ENCODE measurements around the gene LEFTY1. TPM values are rescaled to one million over a fixed set of nuclear protein-coding genes. Genes with fewer than 3 reads are reported as not detected.
"Not testable (repeated sequence)": the region's sequence is repeated elsewhere in the genome, so short reads cannot be mapped to it uniquely, and the experiment has no call there.

Gene LEFTY1
- total RNA-seq, 2 experiments from 2014 or later: 0.19 TPM; not detected in 1

GRCh38 chr1:225890346-225891228, 1.6 kb upstream of the LEFTY1 start:
- H3K4me3 Mint-ChIP-seq: no peak overlapping the region

GRCh38 chr1:225889743-225890142, 797 bp upstream of the LEFTY1 start:
- Mint-ChIP-seq H3K4me3 (no peak overlapping the region), H3K9me3 (no peaks in the 10 kb centered on the region), H3K27ac (no peak overlapping the region), H3K4me1 (no peaks in the 10 kb centered on the region), H3K27me3 (peaks cover 14% of the 10 kb centered on the region), H3K36me3 (no peaks in the 10 kb centered on the region)
- no peak for ATAC-seq (ENCODE audit: low read depth)
- POLR2A ChIA-PET: interaction anchor here (2.1 to 2.7 kb wide), 2 partner anchors 8 kb away, joined by 7 to 13 read pairs; partner anchors contain the start of gene TMEM63A
- DNase-seq: no peak

More at GRCh38 chr1:225890346-225891228, 1.6 kb upstream of the LEFTY1 start:
- H3K4me1 Mint-ChIP-seq: no peaks in the 10 kb centered on the region
- no peaks in the 10 kb centered on the region for H3K36me3 Mint-ChIP-seq
- DNase-seq (no peak), ATAC-seq (ENCODE audit: low read depth) (no peak)
- peaks cover 14% of the 10 kb centered on the region for H3K27me3 Mint-ChIP-seq
- H3K27ac Mint-ChIP-seq: no peak overlapping the region
- H3K9me3 Mint-ChIP-seq: no peaks in the 10 kb centered on the region
- POLR2A ChIA-PET: interaction anchor here (2.7 kb wide), 1 partner anchor 8 kb away, joined by 13 read pairs; the partner anchor contains the start of gene TMEM63A

- Mint-ChIP-seq H3K4me1 (peaks cover 4% of the 10 kb centered on the region), H3K9me3 (no peaks in the 10 kb centered on the region), H3K4me3 (no peak overlapping the region), H3K27me3 (peaks cover 8% of the 10 kb centered on the region), H3K36me3 (no peaks in the 10 kb centered on the region), H3K27ac (no peak overlapping the region)
- ATAC-seq (ENCODE audit: low read depth) (no peak), DNase-seq (no peak)
- POLR2A ChIA-PET: interaction anchor here (2.1 kb wide), 1 partner anchor 9 kb away, joined by 7 read pairs; no protein-coding TSS in a partner anchor
Measured at GRCh38 chr1:225888289-225888897, 553 bp downstream of the LEFTY1 start.

- not testable (repeated sequence) for ATAC-seq (ENCODE audit: low read depth); H3K4me3 Mint-ChIP-seq
- POLR2A ChIA-PET: interaction anchor here (0.5 to 2.1 kb wide), 2 partner anchors 10 to 18 kb away, joined by 4 to 7 read pairs; no protein-coding TSS in a partner anchor
Measured at GRCh38 chr1:225887554-225888288, 1.2 kb downstream of the LEFTY1 start.

GRCh38 chr1:225887030-225887314, 2.0 kb downstream of the LEFTY1 start:
- ATAC-seq (ENCODE audit: low read depth) (no peak), DNase-seq (no peak)
- Mint-ChIP-seq H3K4me3 (no peak overlapping the region), H3K9me3 (no peaks in the 10 kb centered on the region), H3K27me3 (peaks cover 8% of the 10 kb centered on the region), H3K27ac (no peak overlapping the region), H3K36me3 (no peaks in the 10 kb centered on the region), H3K4me1 (peaks cover 8% of the 10 kb centered on the region)
- POLR2A ChIA-PET: interaction anchor here (1.7 kb wide), 1 partner anchor 11 kb away, joined by 4 read pairs; no protein-coding TSS in a partner anchor

More at GRCh38 chr1:225887554-225888288, 1.2 kb downstream of the LEFTY1 start:
- not testable (repeated sequence) for H3K4me1 Mint-ChIP-seq, H3K27ac Mint-ChIP-seq, H3K36me3 Mint-ChIP-seq, H3K27me3 Mint-ChIP-seq, DNase-seq, H3K9me3 Mint-ChIP-seq

- H3K27me3 Mint-ChIP-seq: peaks cover 8% of the 10 kb centered on the region
- peaks cover 8% of the 10 kb centered on the region for H3K4me1 Mint-ChIP-seq
- POLR2A ChIA-PET: interaction anchor here (1.7 kb wide), 1 partner anchor 11 kb away, joined by 4 read pairs; no protein-coding TSS in a partner anchor
- no peaks in the 10 kb centered on the region for H3K36me3 Mint-ChIP-seq
- ATAC-seq (ENCODE audit: low read depth): no peak
- H3K9me3 Mint-ChIP-seq: no peaks in the 10 kb centered on the region
- no peak for DNase-seq
- H3K27ac Mint-ChIP-seq: no peak overlapping the region
- H3K4me3 Mint-ChIP-seq: no peak overlapping the region
Measured at GRCh38 chr1:225886159-225887029, 2.6 kb downstream of the LEFTY1 start.

- H3K4me3 Mint-ChIP-seq: no peak overlapping the region
- POLR2A ChIA-PET: interaction anchor here (1.7 kb wide), 1 partner anchor 12 kb away, joined by 4 read pairs; no protein-coding TSS in a partner anchor
Measured at GRCh38 chr1:225885336-225885735, 3.6 kb downstream of the LEFTY1 start.

GRCh38 chr1:225883616-225884265, 5.2 kb downstream of the LEFTY1 start:
- Mint-ChIP-seq H3K36me3 (peaks cover 7% of the 10 kb centered on the region), H3K4me3 (peak overlapping the region; percentile 87), H3K27me3 (peaks cover 8% of the 10 kb centered on the region), H3K9me3 (no peaks in the 10 kb centered on the region), H3K27ac (no peak overlapping the region), H3K4me1 (peaks cover 31% of the 10 kb centered on the region)
- POLR2A ChIA-PET: interaction anchor here (0.6 to 4.5 kb wide), 10 partner anchors 12 to 416 kb away, joined by 3 to 63 read pairs (median 17); partner anchors contain the start of genes PYCR2 and SRP9
- DNase-seq (no peak), ATAC-seq (ENCODE audit: low read depth) (no peak)

More at GRCh38 chr1:225885336-225885735, 3.6 kb downstream of the LEFTY1 start:
- Mint-ChIP-seq H3K27me3 (peaks cover 8% of the 10 kb centered on the region), H3K9me3 (no peaks in the 10 kb centered on the region), H3K27ac (no peak overlapping the region), H3K36me3 (no peaks in the 10 kb centered on the region), H3K4me1 (peaks cover 15% of the 10 kb centered on the region)
- DNase-seq: no peak
- no peak for ATAC-seq (ENCODE audit: low read depth)

- H3K27ac Mint-ChIP-seq: peak overlapping the region; percentile 64
- H3K36me3 Mint-ChIP-seq: peaks cover 9% of the 10 kb centered on the region
- peaks cover 35% of the 10 kb centered on the region for H3K4me1 Mint-ChIP-seq
- no peaks in the 10 kb centered on the region for H3K9me3 Mint-ChIP-seq
- ATAC-seq (ENCODE audit: low read depth): peak; percentile 24
- POLR2A ChIA-PET: interaction anchor here (0.6 to 4.5 kb wide), 20 partner anchors 8 to 455 kb away, joined by 3 to 63 read pairs (median 8); partner anchors contain the start of genes H3-3A, LBR, PYCR2 and SDE2
- H3K27me3 Mint-ChIP-seq: peaks cover 7% of the 10 kb centered on the region
- peak overlapping the region; percentile 87 for H3K4me3 Mint-ChIP-seq
- no peak for DNase-seq
Measured at GRCh38 chr1:225882694-225883615, 6.0 kb downstream of the LEFTY1 start.

- peaks cover 11% of the 10 kb centered on the region for H3K36me3 Mint-ChIP-seq
- POLR2A ChIA-PET: interaction anchor here (0.6 to 4.5 kb wide), 19 partner anchors 9 to 454 kb away, joined by 3 to 63 read pairs (median 9); partner anchors contain the start of genes H3-3A, LBR, PYCR2 and SDE2
- DNase-seq: peak; percentile 91
- peak; percentile 78 for ATAC-seq (ENCODE audit: low read depth)
- peaks cover 40% of the 10 kb centered on the region for H3K4me1 Mint-ChIP-seq
- peaks cover 7% of the 10 kb centered on the region for H3K27me3 Mint-ChIP-seq
- no peaks in the 10 kb centered on the region for H3K9me3 Mint-ChIP-seq
- peak within 1 kb of the TSS; percentile 90 for H3K27ac Mint-ChIP-seq
- H3K4me3 Mint-ChIP-seq: peak within 1 kb of the TSS; percentile 87
Measured at GRCh38 chr1:225881959-225882693, 6.8 kb downstream of the LEFTY1 start, which contains the start of gene TMEM63A. Gene TMEM63A, minus strand, starts transcription at chr1:225882380. Its CDS starts 4,800 bp downstream, at chr1:225877580.

All from activated naive CD8-positive, alpha-beta T cell treated with anti-CD3 and anti-CD28 coated beads, Interleukin-2, amount 10 ng/mL, durations not matched to agents 7 days and 5 days (primary cell).